NCI-H2171 (cell line): ENCODE results near the gene CDC27.
"Not testable (repeated sequence)": the region's sequence is repeated elsewhere in the genome, so short reads cannot be mapped to it uniquely, and the experiment has no call there.

ENCODE experiments used
- DNase-seq: peaks from one replicate; lab custom pipeline; 2025; lab: John Stamatoyannopoulos, UW

CDC27 gene

GRCh38 chr17:47071171-47071570, 117.9 kb downstream of the CDC27 start:
- DNase-seq, result not testable (repeated sequence)

- not testable (repeated sequence) for DNase-seq
Measured at GRCh38 chr17:47070266-47070665, 118.8 kb downstream of the CDC27 start.
